K562 (cell line): ENCODE results near the gene NAPA. TPM values are rescaled to one million over a fixed set of nuclear protein-coding genes. Genes with fewer than 3 reads are reported as not detected.

ENCODE experiments used
- BRD4 ChIP-seq: fragments of 200-600 bp; sonication (generic); IDR thresholded peaks from 2 replicates; pipeline ENCODE4 v1.6.1; 2017; ENCODE audit warnings: inconsistent platforms
- C11orf30 ChIP-seq: fragments of 450-650 bp; IDR thresholded peaks from 2 replicates; pipeline ENCODE4 v1.6.1; 2016; ENCODE audit warnings: low read depth, mild to moderate bottlenecking
- CBX1 ChIP-seq: sonication (generic); IDR thresholded peaks from 2 replicates; pipeline ENCODE4 v1.6.1; 2016; ENCODE audit warnings: antibody characterized with exemption, low read depth, mild to moderate bottlenecking
- CBX8 ChIP-seq: fragments of 200-600 bp; sonication (generic); IDR thresholded peaks from 2 replicates; pipeline ENCODE4 v1.6.1; 2012; ENCODE audit warnings: borderline replicate concordance, mixed run types, low read depth, mild to moderate bottlenecking, moderate library complexity, mixed read lengths, low read length, control low read depth, inconsistent platforms; ENCODE audit not compliant: poor library complexity, severe bottlenecking; ENCODE audit errors: extremely low read depth
- CTCFL ChIP-seq: IDR thresholded peaks from 2 replicates; pipeline ENCODE4 v1.6.1; 2011; ENCODE audit warnings: borderline replicate concordance, low read depth, mild to moderate bottlenecking, moderate library complexity, low read length; ENCODE audit not compliant: insufficient read depth, poor library complexity, severe bottlenecking
- DMBX1 ChIP-seq: fragments of 250-450 bp; sonication (Bioruptor Pico); IDR thresholded peaks from 2 replicates; pipeline ENCODE4 v1.8.0; 2022; ENCODE audit warnings: inconsistent platforms, mild to moderate bottlenecking, moderate library complexity, borderline replicate concordance
- E2F1 ChIP-seq: sonication (generic); formaldehyde crosslinking; IDR thresholded peaks from 2 replicates; pipeline ENCODE4 v1.8.1; 2023; ENCODE audit warnings: mild to moderate bottlenecking, missing genetic modification reagents, moderate library complexity
- E2F8 ChIP-seq: fragments of 450-650 bp; IDR thresholded peaks from 2 replicates; pipeline ENCODE4 v1.7.1; 2018; ENCODE audit warnings: mild to moderate bottlenecking, low read depth; ENCODE audit not compliant: partially characterized antibody
- ESRRB ChIP-seq: fragments of 250-450 bp; sonication (Bioruptor Pico); IDR thresholded peaks from 2 replicates; pipeline ENCODE4 v1.5.0; 2020; ENCODE audit warnings: mild to moderate bottlenecking, moderate library complexity, borderline replicate concordance
- ETV1 ChIP-seq: fragments of 450-650 bp; conservative IDR thresholded peaks from 2 replicates; pipeline ENCODE4 v1.6.1; 2016; ENCODE audit warnings: missing genetic modification characterization, control low read depth, low read depth, missing compliant biosample characterization
- GATAD2B ChIP-seq: fragments of 450-650 bp; IDR thresholded peaks from 2 replicates; pipeline ENCODE4 v1.6.1; 2017; ENCODE audit warnings: mild to moderate bottlenecking, borderline replicate concordance
- MAFF ChIP-seq: IDR thresholded peaks from 2 replicates; pipeline ENCODE4 v1.6.1; 2012; ENCODE audit warnings: low read length, improper control_type of control experiment
- NCOA6 ChIP-seq: fragments of 450-650 bp; IDR thresholded peaks from 2 replicates; pipeline ENCODE4 v1.6.1; 2017; ENCODE audit warnings: mild to moderate bottlenecking
- NR3C1 ChIP-seq: sonication (generic); formaldehyde crosslinking; IDR thresholded peaks from 2 replicates; pipeline ENCODE4 v1.8.1; 2022; ENCODE audit warnings: missing genetic modification reagents
- PKNOX1 ChIP-seq: fragments of 450-650 bp; IDR thresholded peaks from 2 replicates; pipeline ENCODE4 v1.6.1; 2016
- RBM17 ChIP-seq: fragments of 200-400 bp; formaldehyde crosslinking; IDR thresholded peaks from 2 replicates; pipeline ENCODE4 v1.6.1; 2017; ENCODE audit warnings: low read depth, mild to moderate bottlenecking, low read length, borderline replicate concordance
- RBM25 ChIP-seq: fragments of 200-400 bp; formaldehyde crosslinking; IDR thresholded peaks from 2 replicates; pipeline ENCODE4 v1.6.1; 2018; ENCODE audit warnings: low read length, low read depth, moderate library complexity; ENCODE audit not compliant: severe bottlenecking
- RHOXF2B ChIP-seq: fragments of 250-450 bp; sonication (Bioruptor Pico); conservative IDR thresholded peaks from 2 replicates; pipeline ENCODE4 v1.5.1; 2021
- SAP30 ChIP-seq: fragments of 200-600 bp; sonication (generic); IDR thresholded peaks from 2 replicates; pipeline ENCODE4 v1.6.1; 2012; ENCODE audit warnings: borderline replicate concordance, low read depth, mild to moderate bottlenecking, moderate library complexity, low read length, control low read depth, inconsistent platforms; ENCODE audit not compliant: insufficient read depth, poor library complexity, severe bottlenecking
- TAF7 ChIP-seq: fragments of 450-650 bp; IDR thresholded peaks from 2 replicates; pipeline ENCODE4 v1.6.1; 2016; ENCODE audit warnings: missing genetic modification characterization, missing compliant biosample characterization
- polyA plus RNA-seq, 8 experiments: library from polyadenylated mRNA; depleted of rRNA in 4 of 8; stranded (reverse) in 5 of 8; unstranded in 3 of 8; fragments of >200 nt; fragmentation: Nextera tagmentation in 2 of 8; fragmentation: Illumina TruSeq in 1 of 8; extraction: Ambion mirVana in 2 of 8; extraction: Trizol in 1 of 8; gene quantifications; 2 replicates each; pipeline versions ENCODE4 v1.2.1 to v1.2.3, GENCODE V29; 2011 to 2014; ENCODE audit warnings: inconsistent platforms in 1 of 8, missing spikeins in 1 of 8
- total RNA-seq, 7 experiments: library from RNA; depleted of rRNA in 6 of 7; stranded (reverse); fragments of >200 nt in 6 of 7; fragmentation: Illumina TruSeq in 2 of 7; extraction: Trizol in 2 of 7; gene quantifications; 2 replicates each; pipeline versions ENCODE4 v1.2.1 to v1.2.3, GENCODE V29; 2011 to 2021; ENCODE audit warnings: low replicate concordance in 1 of 7

NAPA gene
- total and polyA plus RNA-seq, 9 of the 15 experiments (the other 6 are each of a cell fraction or from before 2014, with no cell fraction given), result 5.4 to 98.6 (median 77.5) TPM

GRCh38 chr19:47446534-47447469, 68.1 kb downstream of the NAPA start (continued):
- TF ChIP-seq GATAD2B, result no peak
- TF ChIP-seq NCOA6, result no peak
- TF ChIP-seq PKNOX1, result peak; percentile 81
- TF ChIP-seq CTCFL, result no peak
- TF ChIP-seq C11orf30, result no peak
- TF ChIP-seq MAFF, result no peak
- TF ChIP-seq ETV1 (tag), result no peak
- no peak for TF ChIP-seq BRD4
- TF ChIP-seq NR3C1 (CRISPR knock-in tag), result no peak
- TF ChIP-seq RBM17, result no peak
- no peak for TF ChIP-seq DMBX1 (CRISPR knock-in tag)
- peak; percentile 64 for TF ChIP-seq SAP30
- no peak for TF ChIP-seq CBX1
- TF ChIP-seq E2F1 (CRISPR knock-in tag), result no peak
- no peak for TF ChIP-seq ESRRB (CRISPR knock-in tag)
- TF ChIP-seq TAF7 (tag), result no peak
- TF ChIP-seq CBX8, result no peak
- no peak for TF ChIP-seq RHOXF2B
- peak; percentile 74 for TF ChIP-seq E2F8
- TF ChIP-seq RBM25, result no peak
